PC-9 (cell line): ENCODE results near the gene ZNF335.

Experiments used
- CTCF ChIP-seq: fragments of 200-600 bp; sonication (generic); conservative IDR thresholded peaks from 2 replicates; pipeline ENCODE4 v1.6.1; 2017; ENCODE audit warnings: mixed run types, antibody characterized with exemption, mild to moderate bottlenecking, moderate library complexity
- EZH2 ChIP-seq: fragments of 200-600 bp; sonication (generic); IDR thresholded peaks from 2 replicates; pipeline ENCODE4 v1.8.0; 2017; ENCODE audit warnings: antibody characterized with exemption, low read depth

GRCh38 chr20:45905505-45906079, 66.4 kb downstream of the ZNF335 start:
- TF ChIP-seq CTCF (no peak), EZH2 (no peak)
